ENCODE measurements around the gene RNFT2.

GRCh38 chr12:116745554-116745953 is 7.4 kb downstream of the RNFT2 start:
- TF ChIP-seq CTCF (IDR thresholded peaks at IDR 0.05), result no peak
- no peak for TF ChIP-seq POLR2A (IDR thresholded peaks at IDR 0.05)

Data from gastroesophageal sphincter (tissue), 3 donors.